ENCODE results near the gene ASPN.

ASPN gene

GRCh38 chr9:92520837-92521236 is 38.5 kb upstream of the ASPN start:
- Histone ChIP-seq H3K4me3 (ENCODE audit: low read depth, low read length) (no peak overlapping the region), H3K9me3 (ENCODE audit: control insufficient read depth, insufficient read depth, low read depth, low read length) (no peaks in the 10 kb centered on the region), H3K36me3 (ENCODE audit: control insufficient read depth in 2 of 2, insufficient read depth in 1 of 2, low read length in 2 of 2) (no peaks in the 10 kb centered on the region), H3K4me1 (ENCODE audit: control insufficient read depth, insufficient read depth, low read length) (no peaks in the 10 kb centered on the region), H3K27ac (ENCODE audit: extremely low read depth, low read depth, low read length) (no peak overlapping the region)
- TF ChIP-seq ZNF626 (tag by site-specific recombination; IDR thresholded peaks at IDR 0.05) (no peak), ZNF280C (tag by site-specific recombination; IDR thresholded peaks at IDR 0.05) (no peak), SCRT2 (tag by site-specific recombination; IDR thresholded peaks at IDR 0.05) (no peak), ZNF350 (tag by site-specific recombination; IDR thresholded peaks at IDR 0.05) (no peak), ZNF837 (tag by site-specific recombination; IDR thresholded peaks at IDR 0.05) (no peak), ZNF394 (tag by site-specific recombination; IDR thresholded peaks at IDR 0.05; ENCODE audit: borderline replicate concordance) (no peak), EGR2 (tag by site-specific recombination; IDR thresholded peaks at IDR 0.05; ENCODE audit: low read depth) (no peak), ZNF792 (tag by site-specific recombination; IDR thresholded peaks at IDR 0.05) (no peak)
- POLR2A ChIA-PET = no interaction called here
- CTCF ChIA-PET = interaction anchor here (0.7 kb wide), 1 partner anchor 957 kb away, joined by 3 read pairs; no protein-coding TSS in a partner anchor

- ChIA-PET CTCF (interaction anchor here (1.0 kb wide), 2 partner anchors 16 kb away, joined by 3 to 5 read pairs; no protein-coding TSS in a partner anchor), POLR2A (no interaction called here)
- Histone ChIP-seq H3K9me3 (ENCODE audit: control insufficient read depth, insufficient read depth, low read depth, low read length) (no peaks in the 10 kb centered on the region), H3K4me1 (ENCODE audit: control insufficient read depth, insufficient read depth, low read length) (no peaks in the 10 kb centered on the region), H3K27ac (ENCODE audit: extremely low read depth, low read depth, low read length) (no peak overlapping the region), H3K4me3 (ENCODE audit: low read depth, low read length) (no peak overlapping the region), H3K36me3 (ENCODE audit: control insufficient read depth in 2 of 2, insufficient read depth in 1 of 2, low read length in 2 of 2) (no peaks in the 10 kb centered on the region)
- TF ChIP-seq KLF7 (tag by site-specific recombination; IDR thresholded peaks at IDR 0.05; ENCODE audit: borderline replicate concordance) (no peak), TSHZ1 (tag by site-specific recombination; IDR thresholded peaks at IDR 0.05; ENCODE audit: borderline replicate concordance) (no peak), ZBTB8A (tag by site-specific recombination; IDR thresholded peaks at IDR 0.05) (no peak), ZNF157 (tag by site-specific recombination; IDR thresholded peaks at IDR 0.05) (no peak)
Measured at GRCh38 chr9:92518199-92518598, 35.9 kb upstream of the ASPN start.

GRCh38 chr9:92517046-92517445 is 34.7 kb upstream of the ASPN start:
- ChIA-PET CTCF (no interaction called here), POLR2A (no interaction called here)
- H3K4me1 ChIP-seq (ENCODE audit: control insufficient read depth, insufficient read depth, low read length) = no peaks in the 10 kb centered on the region
- no peak overlapping the region for H3K27ac ChIP-seq (ENCODE audit: extremely low read depth, low read depth, low read length)
- H3K9me3 ChIP-seq (ENCODE audit: control insufficient read depth, insufficient read depth, low read depth, low read length) = no peaks in the 10 kb centered on the region
- H3K36me3 ChIP-seq (ENCODE audit: control insufficient read depth in 2 of 2, insufficient read depth in 1 of 2, low read length in 2 of 2) = no peaks in the 10 kb centered on the region
- H3K4me3 ChIP-seq (ENCODE audit: low read depth, low read length) = no peak overlapping the region
- TF ChIP-seq, protein P1, sequence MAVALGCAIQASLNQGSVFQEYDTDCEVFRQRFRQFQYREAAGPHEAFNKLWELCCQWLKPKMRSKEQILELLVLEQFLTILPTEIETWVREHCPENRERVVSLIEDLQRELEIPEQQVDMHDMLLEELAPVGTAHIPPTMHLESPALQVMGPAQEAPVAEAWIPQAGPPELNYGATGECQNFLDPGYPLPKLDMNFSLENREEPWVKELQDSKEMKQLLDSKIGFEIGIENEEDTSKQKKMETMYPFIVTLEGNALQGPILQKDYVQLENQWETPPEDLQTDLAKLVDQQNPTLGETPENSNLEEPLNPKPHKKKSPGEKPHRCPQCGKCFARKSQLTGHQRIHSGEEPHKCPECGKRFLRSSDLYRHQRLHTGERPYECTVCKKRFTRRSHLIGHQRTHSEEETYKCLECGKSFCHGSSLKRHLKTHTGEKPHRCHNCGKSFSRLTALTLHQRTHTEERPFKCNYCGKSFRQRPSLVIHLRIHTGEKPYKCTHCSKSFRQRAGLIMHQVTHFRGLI (tag by site-specific recombination; IDR thresholded peaks at IDR 0.05) = no peak
- TF ChIP-seq ZNF174 (tag by site-specific recombination; IDR thresholded peaks at IDR 0.05) (no peak), PRDM1 (tag by site-specific recombination; IDR thresholded peaks at IDR 0.05) (no peak), ZNF146 (tag by site-specific recombination; IDR thresholded peaks at IDR 0.05) (no peak), ZBTB6 (tag by site-specific recombination; IDR thresholded peaks at IDR 0.05) (no peak), MEIS1 (CRISPR knock-in tag; IDR thresholded peaks at IDR 0.05; ENCODE audit: borderline replicate concordance) (no peak), ZNF362 (tag by site-specific recombination; IDR thresholded peaks at IDR 0.05) (no peak), ZNF202 (tag by site-specific recombination; IDR thresholded peaks at IDR 0.05; ENCODE audit: borderline replicate concordance) (no peak)
- TF ChIP-seq, protein P2, sequence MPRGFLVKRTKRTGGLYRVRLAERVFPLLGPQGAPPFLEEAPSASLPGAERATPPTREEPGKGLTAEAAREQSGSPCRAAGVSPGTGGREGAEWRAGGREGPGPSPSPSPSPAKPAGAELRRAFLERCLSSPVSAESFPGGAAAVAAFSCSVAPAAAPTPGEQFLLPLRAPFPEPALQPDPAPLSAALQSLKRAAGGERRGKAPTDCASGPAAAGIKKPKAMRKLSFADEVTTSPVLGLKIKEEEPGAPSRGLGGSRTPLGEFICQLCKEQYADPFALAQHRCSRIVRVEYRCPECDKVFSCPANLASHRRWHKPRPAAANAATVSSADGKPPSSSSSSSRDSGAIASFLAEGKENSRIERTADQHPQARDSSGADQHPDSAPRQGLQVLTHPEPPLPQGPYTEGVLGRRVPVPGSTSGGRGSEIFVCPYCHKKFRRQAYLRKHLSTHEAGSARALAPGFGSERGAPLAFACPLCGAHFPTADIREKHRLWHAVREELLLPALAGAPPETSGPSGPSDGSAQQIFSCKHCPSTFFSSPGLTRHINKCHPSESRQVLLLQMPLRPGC (tag by site-specific recombination; IDR thresholded peaks at IDR 0.05) = no peak
